Measurements from ENCODE around the gene IQSEC1. TPM values are rescaled to one million over a fixed set of nuclear protein-coding genes. Genes with fewer than 3 reads are reported as not detected.

Gene IQSEC1
- total and polyA plus RNA-seq, 2 experiments from 2014 or later = 8.0 to 51.9 TPM

DNA sequence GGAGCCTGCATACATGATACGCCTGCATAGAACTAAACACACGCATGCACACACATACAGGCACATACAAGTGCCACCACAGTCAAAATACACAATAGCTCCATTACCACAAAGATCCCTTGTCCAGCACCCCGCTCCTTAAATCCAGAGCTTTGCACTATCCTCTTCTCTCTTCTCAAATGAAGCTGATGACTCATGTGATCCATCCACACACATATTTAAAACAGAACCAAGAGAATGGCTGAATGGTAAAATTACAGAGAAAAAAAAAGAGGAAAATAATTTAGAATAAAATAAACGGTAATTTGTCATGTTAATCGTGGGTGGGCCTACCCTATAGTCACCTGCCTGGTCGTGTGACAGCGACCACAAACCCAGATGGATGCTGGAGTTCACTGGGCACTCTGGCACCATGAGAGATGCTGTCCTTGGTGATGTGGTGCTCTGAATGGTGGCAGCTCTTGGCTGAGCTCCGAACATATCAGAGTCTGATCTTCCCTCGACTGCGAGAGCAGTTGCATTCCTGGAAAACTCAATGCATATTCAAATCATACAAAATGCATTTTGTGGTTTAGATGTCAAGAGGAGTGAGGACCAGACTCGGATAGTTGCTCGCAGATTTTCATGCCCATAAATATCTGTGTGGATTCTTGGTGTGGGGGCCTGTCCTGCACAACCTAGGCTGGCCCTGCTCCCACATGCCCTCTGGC lies 8.9 kb downstream of the IQSEC1 start:
- no peak for ATAC-seq

More for the DNA sequence above, 8.9 kb downstream of the IQSEC1 start:
- no peak overlapping the region for H3K27ac ChIP-seq (ENCODE audit: low read depth)
- DNase-seq (ENCODE audit: low spot score) = no peak
- no peaks in the 10 kb centered on the region for H3K36me3 ChIP-seq (ENCODE audit: insufficient read depth)
- H3K9me2 ChIP-seq (ENCODE audit: insufficient read depth) = no peaks in the 10 kb centered on the region
- H3K27me3 ChIP-seq (ENCODE audit: insufficient read depth) = no peaks in the 10 kb centered on the region
- Mint-ChIP-seq H3K27ac (no peak overlapping the region), H3K9me3 (no peaks in the 10 kb centered on the region), H3K36me3 (ENCODE audit: low read depth) (no peaks in the 10 kb centered on the region), H3K27me3 (ENCODE audit: insufficient read depth, low read depth, poor library complexity) (peaks cover 11% of the 10 kb centered on the region), H3K4me3 (no peak overlapping the region), H3K4me1 (no peaks in the 10 kb centered on the region)
- no peaks in the 10 kb centered on the region for H3K79me2 ChIP-seq (replicated peaks; ENCODE audit: insufficient read depth)
- no peaks in the 10 kb centered on the region for H4K20me1 ChIP-seq (replicated peaks; ENCODE audit: insufficient read depth)
- H3K4me2 ChIP-seq = no peak overlapping the region
- TF ChIP-seq NANOG (IDR thresholded peaks at IDR 0.05; ENCODE audit: borderline replicate concordance) (no peak), ZNF114 (CRISPR knock-in tag; IDR thresholded peaks at IDR 0.05) (no peak), EZH2 (IDR thresholded peaks at IDR 0.05; ENCODE audit: low read depth, unreplicated experiment) (no peak), POLR2AphosphoS5 (IDR thresholded peaks at IDR 0.05; ENCODE audit: low read depth) (no peak), CREB1 (CRISPR knock-in tag; IDR thresholded peaks at IDR 0.05; ENCODE audit: low read depth) (no peak)
- TF ChIP-seq, protein P1, sequence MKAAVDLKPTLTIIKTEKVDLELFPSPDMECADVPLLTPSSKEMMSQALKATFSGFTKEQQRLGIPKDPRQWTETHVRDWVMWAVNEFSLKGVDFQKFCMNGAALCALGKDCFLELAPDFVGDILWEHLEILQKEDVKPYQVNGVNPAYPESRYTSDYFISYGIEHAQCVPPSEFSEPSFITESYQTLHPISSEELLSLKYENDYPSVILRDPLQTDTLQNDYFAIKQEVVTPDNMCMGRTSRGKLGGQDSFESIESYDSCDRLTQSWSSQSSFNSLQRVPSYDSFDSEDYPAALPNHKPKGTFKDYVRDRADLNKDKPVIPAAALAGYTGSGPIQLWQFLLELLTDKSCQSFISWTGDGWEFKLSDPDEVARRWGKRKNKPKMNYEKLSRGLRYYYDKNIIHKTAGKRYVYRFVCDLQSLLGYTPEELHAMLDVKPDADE (IDR thresholded peaks at IDR 0.05) = no peak
- TF ChIP-seq, protein P2, sequence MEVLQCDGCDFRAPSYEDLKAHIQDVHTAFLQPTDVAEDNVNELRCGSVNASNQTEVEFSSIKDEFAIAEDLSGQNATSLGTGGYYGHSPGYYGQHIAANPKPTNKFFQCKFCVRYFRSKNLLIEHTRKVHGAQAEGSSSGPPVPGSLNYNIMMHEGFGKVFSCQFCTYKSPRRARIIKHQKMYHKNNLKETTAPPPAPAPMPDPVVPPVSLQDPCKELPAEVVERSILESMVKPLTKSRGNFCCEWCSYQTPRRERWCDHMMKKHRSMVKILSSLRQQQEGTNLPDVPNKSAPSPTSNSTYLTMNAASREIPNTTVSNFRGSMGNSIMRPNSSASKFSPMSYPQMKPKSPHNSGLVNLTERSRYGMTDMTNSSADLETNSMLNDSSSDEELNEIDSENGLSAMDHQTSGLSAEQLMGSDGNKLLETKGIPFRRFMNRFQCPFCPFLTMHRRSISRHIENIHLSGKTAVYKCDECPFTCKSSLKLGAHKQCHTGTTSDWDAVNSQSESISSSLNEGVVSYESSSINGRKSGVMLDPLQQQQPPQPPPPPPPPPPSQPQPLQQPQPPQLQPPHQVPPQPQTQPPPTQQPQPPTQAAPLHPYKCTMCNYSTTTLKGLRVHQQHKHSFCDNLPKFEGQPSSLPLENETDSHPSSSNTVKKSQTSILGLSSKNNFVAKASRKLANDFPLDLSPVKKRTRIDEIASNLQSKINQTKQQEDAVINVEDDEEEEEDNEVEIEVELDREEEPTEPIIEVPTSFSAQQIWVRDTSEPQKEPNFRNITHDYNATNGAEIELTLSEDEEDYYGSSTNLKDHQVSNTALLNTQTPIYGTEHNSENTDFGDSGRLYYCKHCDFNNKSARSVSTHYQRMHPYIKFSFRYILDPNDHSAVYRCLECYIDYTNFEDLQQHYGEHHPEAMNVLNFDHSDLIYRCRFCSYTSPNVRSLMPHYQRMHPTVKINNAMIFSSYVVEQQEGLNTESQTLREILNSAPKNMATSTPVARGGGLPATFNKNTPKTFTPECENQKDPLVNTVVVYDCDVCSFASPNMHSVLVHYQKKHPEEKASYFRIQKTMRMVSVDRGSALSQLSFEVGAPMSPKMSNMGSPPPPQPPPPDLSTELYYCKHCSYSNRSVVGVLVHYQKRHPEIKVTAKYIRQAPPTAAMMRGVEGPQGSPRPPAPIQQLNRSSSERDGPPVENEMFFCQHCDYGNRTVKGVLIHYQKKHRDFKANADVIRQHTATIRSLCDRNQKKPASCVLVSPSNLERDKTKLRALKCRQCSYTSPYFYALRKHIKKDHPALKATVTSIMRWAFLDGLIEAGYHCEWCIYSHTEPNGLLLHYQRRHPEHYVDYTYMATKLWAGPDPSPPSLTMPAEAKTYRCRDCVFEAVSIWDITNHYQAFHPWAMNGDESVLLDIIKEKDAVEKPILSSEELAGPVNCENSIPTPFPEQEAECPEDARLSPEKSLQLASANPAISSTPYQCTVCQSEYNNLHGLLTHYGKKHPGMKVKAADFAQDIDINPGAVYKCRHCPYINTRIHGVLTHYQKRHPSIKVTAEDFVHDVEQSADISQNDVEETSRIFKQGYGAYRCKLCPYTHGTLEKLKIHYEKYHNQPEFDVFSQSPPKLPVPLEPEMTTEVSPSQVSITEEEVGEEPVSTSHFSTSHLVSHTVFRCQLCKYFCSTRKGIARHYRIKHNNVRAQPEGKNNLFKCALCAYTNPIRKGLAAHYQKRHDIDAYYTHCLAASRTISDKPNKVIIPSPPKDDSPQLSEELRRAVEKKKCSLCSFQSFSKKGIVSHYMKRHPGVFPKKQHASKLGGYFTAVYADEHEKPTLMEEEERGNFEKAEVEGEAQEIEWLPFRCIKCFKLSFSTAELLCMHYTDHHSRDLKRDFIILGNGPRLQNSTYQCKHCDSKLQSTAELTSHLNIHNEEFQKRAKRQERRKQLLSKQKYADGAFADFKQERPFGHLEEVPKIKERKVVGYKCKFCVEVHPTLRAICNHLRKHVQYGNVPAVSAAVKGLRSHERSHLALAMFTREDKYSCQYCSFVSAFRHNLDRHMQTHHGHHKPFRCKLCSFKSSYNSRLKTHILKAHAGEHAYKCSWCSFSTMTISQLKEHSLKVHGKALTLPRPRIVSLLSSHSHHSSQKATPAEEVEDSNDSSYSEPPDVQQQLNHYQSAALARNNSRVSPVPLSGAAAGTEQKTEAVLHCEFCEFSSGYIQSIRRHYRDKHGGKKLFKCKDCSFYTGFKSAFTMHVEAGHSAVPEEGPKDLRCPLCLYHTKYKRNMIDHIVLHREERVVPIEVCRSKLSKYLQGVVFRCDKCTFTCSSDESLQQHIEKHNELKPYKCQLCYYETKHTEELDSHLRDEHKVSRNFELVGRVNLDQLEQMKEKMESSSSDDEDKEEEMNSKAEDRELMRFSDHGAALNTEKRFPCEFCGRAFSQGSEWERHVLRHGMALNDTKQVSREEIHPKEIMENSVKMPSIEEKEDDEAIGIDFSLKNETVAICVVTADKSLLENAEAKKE (CRISPR knock-in tag; IDR thresholded peaks at IDR 0.05) = no peak
- TF ChIP-seq, protein P3, sequence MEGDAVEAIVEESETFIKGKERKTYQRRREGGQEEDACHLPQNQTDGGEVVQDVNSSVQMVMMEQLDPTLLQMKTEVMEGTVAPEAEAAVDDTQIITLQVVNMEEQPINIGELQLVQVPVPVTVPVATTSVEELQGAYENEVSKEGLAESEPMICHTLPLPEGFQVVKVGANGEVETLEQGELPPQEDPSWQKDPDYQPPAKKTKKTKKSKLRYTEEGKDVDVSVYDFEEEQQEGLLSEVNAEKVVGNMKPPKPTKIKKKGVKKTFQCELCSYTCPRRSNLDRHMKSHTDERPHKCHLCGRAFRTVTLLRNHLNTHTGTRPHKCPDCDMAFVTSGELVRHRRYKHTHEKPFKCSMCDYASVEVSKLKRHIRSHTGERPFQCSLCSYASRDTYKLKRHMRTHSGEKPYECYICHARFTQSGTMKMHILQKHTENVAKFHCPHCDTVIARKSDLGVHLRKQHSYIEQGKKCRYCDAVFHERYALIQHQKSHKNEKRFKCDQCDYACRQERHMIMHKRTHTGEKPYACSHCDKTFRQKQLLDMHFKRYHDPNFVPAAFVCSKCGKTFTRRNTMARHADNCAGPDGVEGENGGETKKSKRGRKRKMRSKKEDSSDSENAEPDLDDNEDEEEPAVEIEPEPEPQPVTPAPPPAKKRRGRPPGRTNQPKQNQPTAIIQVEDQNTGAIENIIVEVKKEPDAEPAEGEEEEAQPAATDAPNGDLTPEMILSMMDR (conservative IDR thresholded peaks at IDR 0.05; ENCODE audit: low read depth in 2 of 2) = no peak
- H2AFZ ChIP-seq = no peak overlapping the region
- no peak overlapping the region for H3K4me3 ChIP-seq
- no peaks in the 10 kb centered on the region for H3F3A ChIP-seq (replicated peaks; ENCODE audit: low read depth)
- no peaks in the 10 kb centered on the region for H3K4me1 ChIP-seq (ENCODE audit: insufficient read depth)
